ENCODE results near the gene MYO7A. TPM values are rescaled to one million over a fixed set of nuclear protein-coding genes. Genes with fewer than 3 reads are reported as not detected.

Gene MYO7A
- total RNA-seq, 1 experiment from 2014 or later = 3.5 TPM

GRCh38 chr11:77107950-77108349 is 20.1 kb upstream of the MYO7A start:
- intact Hi-C loops (cut with micrococcal nuclease; ENCODE audit: unreplicated experiment) = no loop called here
- peak; percentile 76 to 83 for DNase-seq
- H3K9me2 ChIP-seq (ENCODE audit: insufficient read depth) = no peaks in the 10 kb centered on the region
- ChIA-PET CTCF (interaction anchor here (1.0 to 1.6 kb wide), 3 partner anchors 17 to 60 kb away, joined by 4 to 13 read pairs (median 7); no protein-coding TSS in a partner anchor), POLR2A (ENCODE audit: unreplicated experiment) (interaction anchor here (0.5 to 0.6 kb wide), 2 partner anchors 45 to 60 kb away, joined by 5 to 6 read pairs; no protein-coding TSS in a partner anchor)
- BruUV-seq (replicated peaks) = no TSS peak
- H3K4me3 ChIP-seq = no peak overlapping the region
- H3K27ac ChIP-seq = no peak overlapping the region
- H3K27me3 ChIP-seq (ENCODE audit: insufficient read depth, low read depth) = no peaks in the 10 kb centered on the region
- no peaks in the 10 kb centered on the region for H3K9me3 ChIP-seq (ENCODE audit: insufficient read depth, low read depth)
- TF ChIP-seq EZH2 (IDR thresholded peaks at IDR 0.05; ENCODE audit: low read depth) (no peak), CTCF (conservative IDR thresholded peaks at IDR 0.05) (no peak)
- H4K20me1 ChIP-seq (ENCODE audit: insufficient read depth) = no peaks in the 10 kb centered on the region
- H2AFZ ChIP-seq = no peak overlapping the region
- no peaks in the 10 kb centered on the region for H3K79me2 ChIP-seq (ENCODE audit: low read depth)
- H3K4me1 ChIP-seq (replicated peaks; ENCODE audit: insufficient read depth) = peaks cover 26% of the 10 kb centered on the region
- H3K4me2 ChIP-seq = peak overlapping the region; percentile 48
- H3K36me3 ChIP-seq (ENCODE audit: low read depth) = no peaks in the 10 kb centered on the region
- H3F3A ChIP-seq (ENCODE audit: insufficient read depth, low read depth) = no peaks in the 10 kb centered on the region

DNA sequence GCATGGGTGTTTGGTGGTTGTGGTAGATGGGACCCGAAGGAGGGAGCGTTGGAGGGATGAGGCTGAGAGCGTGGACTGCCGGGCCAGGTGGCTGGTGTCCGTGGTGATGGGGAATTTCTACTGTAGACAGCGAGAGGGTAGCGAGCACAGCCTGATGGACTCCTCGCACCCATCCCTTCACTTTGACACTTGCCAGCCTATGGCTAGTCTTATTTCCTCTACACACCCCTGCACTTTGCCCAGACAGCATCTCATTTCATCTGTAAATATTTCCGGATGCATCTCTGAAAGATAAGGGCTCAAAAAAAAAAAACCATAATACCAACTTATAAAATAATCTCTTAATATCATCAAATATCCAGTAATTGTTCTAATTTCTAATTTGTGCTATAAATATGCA is 19.6 kb upstream of the MYO7A start:
- no peak overlapping the region for H2AFZ ChIP-seq
- H3K4me3 ChIP-seq = no peak overlapping the region
- no peaks in the 10 kb centered on the region for H4K20me1 ChIP-seq (ENCODE audit: insufficient read depth)
- peak overlapping the region; percentile 48; the same call in 1 of the 2 replicates for H3K4me2 ChIP-seq
- CTCF ChIA-PET = interaction anchor here (1.3 to 1.6 kb wide), 2 partner anchors 17 to 61 kb away, joined by 7 to 13 read pairs; no protein-coding TSS in a partner anchor
- H3K36me3 ChIP-seq (ENCODE audit: low read depth) = no peaks in the 10 kb centered on the region
- intact Hi-C loops (cut with micrococcal nuclease; ENCODE audit: unreplicated experiment) = no loop called here
- H3K27ac ChIP-seq = no peak overlapping the region
- TF ChIP-seq CTCF (conservative IDR thresholded peaks at IDR 0.05) = no peak
- no peak for TF ChIP-seq EZH2 (IDR thresholded peaks at IDR 0.05; ENCODE audit: low read depth)
- DNase-seq = no peak
- BruUV-seq (replicated peaks) = no TSS peak
- POLR2A ChIA-PET (ENCODE audit: unreplicated experiment) = interaction anchor here (0.5 to 0.6 kb wide), 2 partner anchors 46 to 61 kb away, joined by 5 to 6 read pairs; no protein-coding TSS in a partner anchor
- no peaks in the 10 kb centered on the region for H3K9me2 ChIP-seq (ENCODE audit: insufficient read depth)
- H3K4me1 ChIP-seq (replicated peaks; ENCODE audit: insufficient read depth) = peaks cover 29% of the 10 kb centered on the region
- H3K27me3 ChIP-seq (ENCODE audit: insufficient read depth, low read depth) = no peaks in the 10 kb centered on the region
- H3F3A ChIP-seq (ENCODE audit: insufficient read depth, low read depth) = no peaks in the 10 kb centered on the region
- H3K79me2 ChIP-seq (ENCODE audit: low read depth) = no peaks in the 10 kb centered on the region
- no peaks in the 10 kb centered on the region for H3K9me3 ChIP-seq (ENCODE audit: insufficient read depth, low read depth)

DNA sequence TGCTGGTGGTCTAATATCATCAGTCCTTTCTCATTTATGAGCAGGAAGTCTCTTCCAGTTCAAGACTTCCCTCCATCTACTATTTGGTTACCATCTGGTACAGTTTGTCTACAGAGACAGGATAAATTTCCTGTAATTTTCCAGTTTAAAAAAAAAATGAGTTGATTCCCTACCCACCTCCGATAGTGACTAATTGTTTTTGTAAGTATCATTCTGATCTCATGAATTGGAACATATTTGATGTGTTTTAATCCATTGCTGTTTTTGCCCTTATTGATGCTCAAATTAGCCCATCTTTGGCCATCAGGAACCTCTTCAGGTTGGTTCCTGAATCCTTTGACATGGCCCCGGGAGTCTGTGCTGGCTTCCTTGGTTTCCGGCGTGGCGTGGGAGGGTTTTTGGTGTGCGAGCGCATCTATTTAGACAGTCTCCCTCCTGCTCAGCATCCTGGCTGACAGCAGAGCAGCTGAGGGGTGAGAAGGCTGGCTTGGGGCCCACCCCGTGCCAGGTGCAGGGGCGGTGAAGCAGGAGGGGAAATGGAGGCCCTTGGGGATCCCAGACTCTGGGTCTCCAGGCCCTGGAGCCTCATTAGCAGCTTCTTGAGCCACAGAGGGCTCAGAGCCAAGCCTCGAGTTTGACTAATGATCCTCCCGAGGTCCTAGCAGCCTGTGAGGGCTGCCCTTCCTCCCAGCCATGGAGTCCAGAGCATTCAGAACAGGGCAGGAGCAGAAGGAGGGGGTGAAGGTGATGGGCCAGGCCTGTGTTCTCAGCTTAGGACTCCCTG is 18.6 kb upstream of the MYO7A start:
- DNase-seq = no peak
- peaks cover 29% of the 10 kb centered on the region for H3K4me1 ChIP-seq (replicated peaks; ENCODE audit: insufficient read depth)
- H3K36me3 ChIP-seq (ENCODE audit: low read depth) = no peaks in the 10 kb centered on the region
- no peak overlapping the region for H3K27ac ChIP-seq
- BruUV-seq (replicated peaks) = no TSS peak
- H3K9me2 ChIP-seq (ENCODE audit: insufficient read depth) = no peaks in the 10 kb centered on the region
- H3F3A ChIP-seq (ENCODE audit: insufficient read depth, low read depth) = no peaks in the 10 kb centered on the region
- H3K79me2 ChIP-seq (ENCODE audit: low read depth) = no peaks in the 10 kb centered on the region
- no peak overlapping the region for H3K4me2 ChIP-seq
- TF ChIP-seq CTCF (conservative IDR thresholded peaks at IDR 0.05) = no peak
- no peak for TF ChIP-seq EZH2 (IDR thresholded peaks at IDR 0.05; ENCODE audit: low read depth)
- POLR2A ChIA-PET (ENCODE audit: unreplicated experiment) = no interaction called here
- no peaks in the 10 kb centered on the region for H3K27me3 ChIP-seq (ENCODE audit: insufficient read depth, low read depth)
- H2AFZ ChIP-seq = no peak overlapping the region
- no peaks in the 10 kb centered on the region for H4K20me1 ChIP-seq (ENCODE audit: insufficient read depth)
- no peak overlapping the region for H3K4me3 ChIP-seq
- intact Hi-C loops (cut with micrococcal nuclease; ENCODE audit: unreplicated experiment) = loop anchor here (5.0 kb wide), 1 partner anchor 187 kb away; no protein-coding TSS in a partner anchor
- no peaks in the 10 kb centered on the region for H3K9me3 ChIP-seq (ENCODE audit: insufficient read depth, low read depth)
- CTCF ChIA-PET = interaction anchor here (0.6 kb wide), 1 partner anchor 289 kb away, joined by 9 read pairs; no protein-coding TSS in a partner anchor
